Stimulated activated CD4-positive, alpha-beta T cell treated with anti-CD3 and anti-CD28 coated beads, TNF-alpha, amount 100 ng/mL, for 1 hour (primary cell): ENCODE results near the gene PRKCA.

ENCODE experiments used
- DNase-seq, 3 donors: peaks; one replicate each; pipeline ENCODE4 v3.0.0-alpha.2; 2020; ENCODE audit warnings: low read depth in 3 of 3, low spot score in 1 of 3

Gene PRKCA

GRCh38 chr17:66412857-66413558 lies 110.6 kb downstream of the PRKCA start:
- no peak for DNase-seq

- no peak for DNase-seq
Observed at GRCh38 chr17:66413559-66414520, 111.4 kb downstream of the PRKCA start.

GRCh38 chr17:66414561-66415175 lies 112.3 kb downstream of the PRKCA start:
- no peak for DNase-seq

GRCh38 chr17:66415366-66416206 lies 113.2 kb downstream of the PRKCA start:
- DNase-seq = no peak

- no peak for DNase-seq
Observed at GRCh38 chr17:66416207-66416940, 114.0 kb downstream of the PRKCA start.

- DNase-seq = no peak
Observed at GRCh38 chr17:66417300-66417719, 114.9 kb downstream of the PRKCA start.

GRCh38 chr17:66420961-66421371 lies 118.6 kb downstream of the PRKCA start:
- no peak for DNase-seq

- no peak for DNase-seq
Observed at GRCh38 chr17:66422186-66422585, 119.8 kb downstream of the PRKCA start.

- no peak for DNase-seq
Observed at GRCh38 chr17:66423056-66423955, 120.9 kb downstream of the PRKCA start.

- DNase-seq = no peak
Observed at GRCh38 chr17:66425756-66426396, 123.5 kb downstream of the PRKCA start.

GRCh38 chr17:66426397-66427033 lies 124.1 kb downstream of the PRKCA start:
- peak in 2 of 3 donors; percentile 1 to 12 for DNase-seq

- DNase-seq = no peak
Observed at GRCh38 chr17:66427134-66427533, 124.7 kb downstream of the PRKCA start.

GRCh38 chr17:66429680-66430079 lies 127.3 kb downstream of the PRKCA start:
- no peak for DNase-seq

- no peak for DNase-seq
Observed at GRCh38 chr17:66430846-66431795, 128.7 kb downstream of the PRKCA start.

GRCh38 chr17:66431910-66432309 lies 129.5 kb downstream of the PRKCA start:
- DNase-seq = no peak

- DNase-seq = no peak
Observed at GRCh38 chr17:66432411-66432957, 130.1 kb downstream of the PRKCA start.
